Effector memory CD8-positive, alpha-beta T cell (primary cell): ENCODE results near the gene RPS6KA2.

Experiments used
- ATAC-seq: fragments of 150-1000 bp; cut with Tn5 transposase; replicated peaks from 2 replicates; pipeline ENCODE4 v1.10.0; 2021; ENCODE audit warnings: mild to moderate bottlenecking, moderate library complexity
- DNase-seq, 3 experiments: peaks; one replicate each; pipeline ENCODE4 v3.0.0; 2021
- H3K27ac Mint-ChIP-seq, 2 donors: one replicate each; pipeline ENCODE4 v1.8.0; 2022; ENCODE audit warnings: mild to moderate bottlenecking in 2 of 2, mixed read lengths in 2 of 2, moderate library complexity in 2 of 2
- H3K27me3 Mint-ChIP-seq, 2 donors: one replicate each; pipeline ENCODE4 v1.8.0; 2022; ENCODE audit warnings: mixed read lengths in 2 of 2
- H3K36me3 Mint-ChIP-seq: one replicate; pipeline ENCODE4 v1.8.0; 2022; ENCODE audit warnings: mild to moderate bottlenecking, moderate library complexity, mixed read lengths; ENCODE audit not compliant: insufficient read depth
- H3K4me1 Mint-ChIP-seq, 2 donors: one replicate each; pipeline ENCODE4 v1.8.0; 2022; ENCODE audit warnings: low read depth in 2 of 2, mixed read lengths in 2 of 2
- H3K4me3 Mint-ChIP-seq, 2 donors: one replicate each; pipeline ENCODE4 v1.8.0; 2022; ENCODE audit warnings: mild to moderate bottlenecking in 2 of 2, mixed read lengths in 2 of 2, moderate library complexity in 2 of 2
- H3K9me3 Mint-ChIP-seq, 2 donors: one replicate each; pipeline ENCODE4 v1.8.0; 2022; ENCODE audit warnings: mixed read lengths in 2 of 2

The RPS6KA2 gene

GRCh38 chr6:166613027-166613426 lies 14.0 kb downstream of the RPS6KA2 start:
- H3K36me3 Mint-ChIP-seq = no peaks in the 10 kb centered on the region
- H3K4me1 Mint-ChIP-seq = no peaks in the 10 kb centered on the region
- H3K27me3 Mint-ChIP-seq = peaks cover 0 to 9% of the 10 kb centered on the region in 2 donors
- H3K9me3 Mint-ChIP-seq = no peaks in the 10 kb centered on the region
- no peak overlapping the region for H3K4me3 Mint-ChIP-seq
- no peak overlapping the region for H3K27ac Mint-ChIP-seq
- DNase-seq (no peak), ATAC-seq (no peak)

- Mint-ChIP-seq H3K27me3 (peaks cover 0 to 9% of the 10 kb centered on the region in 2 donors), H3K9me3 (no peaks in the 10 kb centered on the region), H3K27ac (no peak overlapping the region), H3K4me1 (no peaks in the 10 kb centered on the region), H3K4me3 (no peak overlapping the region), H3K36me3 (no peaks in the 10 kb centered on the region)
- ATAC-seq = no peak
- no peak for DNase-seq
Observed at GRCh38 chr6:166612471-166612881, 14.6 kb downstream of the RPS6KA2 start.

GRCh38 chr6:166611631-166612030 lies 15.4 kb downstream of the RPS6KA2 start:
- ATAC-seq (no peak), DNase-seq (no peak)
- H3K4me3 Mint-ChIP-seq = no peak overlapping the region
- H3K27me3 Mint-ChIP-seq = peaks cover 0 to 9% of the 10 kb centered on the region in 2 donors
- no peaks in the 10 kb centered on the region for H3K9me3 Mint-ChIP-seq
- no peak overlapping the region for H3K27ac Mint-ChIP-seq
- H3K36me3 Mint-ChIP-seq = no peaks in the 10 kb centered on the region
- H3K4me1 Mint-ChIP-seq = no peaks in the 10 kb centered on the region

- Mint-ChIP-seq H3K9me3 (no peaks in the 10 kb centered on the region), H3K36me3 (no peaks in the 10 kb centered on the region), H3K4me1 (no peaks in the 10 kb centered on the region), H3K27me3 (peaks cover 0 to 12% of the 10 kb centered on the region in 2 donors), H3K27ac (no peak overlapping the region), H3K4me3 (no peak overlapping the region)
- no peak for ATAC-seq
- DNase-seq = no peak
Observed at GRCh38 chr6:166610069-166610468, 17.0 kb downstream of the RPS6KA2 start.

GRCh38 chr6:166608774-166609173 lies 18.3 kb downstream of the RPS6KA2 start:
- no peak overlapping the region for H3K4me3 Mint-ChIP-seq
- H3K36me3 Mint-ChIP-seq = no peaks in the 10 kb centered on the region
- DNase-seq (no peak), ATAC-seq (no peak)
- no peaks in the 10 kb centered on the region for H3K9me3 Mint-ChIP-seq
- peaks cover under 1 to 9% of the 10 kb centered on the region in 2 donors for H3K27me3 Mint-ChIP-seq
- no peak overlapping the region for H3K27ac Mint-ChIP-seq
- H3K4me1 Mint-ChIP-seq = no peaks in the 10 kb centered on the region

- H3K9me3 Mint-ChIP-seq = no peaks in the 10 kb centered on the region
- peaks cover 21 to 28% of the 10 kb centered on the region in 2 donors for H3K27me3 Mint-ChIP-seq
- no peaks in the 10 kb centered on the region for H3K4me1 Mint-ChIP-seq
- no peak overlapping the region for H3K27ac Mint-ChIP-seq
- DNase-seq = no peak
- ATAC-seq = no peak
- no peak overlapping the region for H3K4me3 Mint-ChIP-seq
- H3K36me3 Mint-ChIP-seq = no peaks in the 10 kb centered on the region
Observed at GRCh38 chr6:166605752-166606151, 21.3 kb downstream of the RPS6KA2 start.

GRCh38 chr6:166604911-166605310 lies 22.1 kb downstream of the RPS6KA2 start:
- H3K4me1 Mint-ChIP-seq = no peaks in the 10 kb centered on the region
- no peaks in the 10 kb centered on the region for H3K36me3 Mint-ChIP-seq
- H3K4me3 Mint-ChIP-seq = no peak overlapping the region
- DNase-seq (no peak), ATAC-seq (no peak)
- H3K27me3 Mint-ChIP-seq = peaks cover 21 to 32% of the 10 kb centered on the region in 2 donors
- no peaks in the 10 kb centered on the region for H3K9me3 Mint-ChIP-seq
- H3K27ac Mint-ChIP-seq = no peak overlapping the region

- Mint-ChIP-seq H3K4me1 (no peaks in the 10 kb centered on the region), H3K36me3 (no peaks in the 10 kb centered on the region), H3K27ac (no peak overlapping the region), H3K4me3 (no peak overlapping the region), H3K9me3 (no peaks in the 10 kb centered on the region), H3K27me3 (peaks cover 21 to 36% of the 10 kb centered on the region in 2 donors)
- no peak for DNase-seq
- no peak for ATAC-seq
Observed at GRCh38 chr6:166604328-166604727, 22.7 kb downstream of the RPS6KA2 start.

- Mint-ChIP-seq H3K27me3 (peaks cover 21 to 36% of the 10 kb centered on the region in 2 donors), H3K9me3 (no peaks in the 10 kb centered on the region), H3K27ac (no peak overlapping the region), H3K4me1 (no peaks in the 10 kb centered on the region), H3K36me3 (no peaks in the 10 kb centered on the region), H3K4me3 (no peak overlapping the region)
- DNase-seq (no peak), ATAC-seq (no peak)
Observed at GRCh38 chr6:166603043-166603690, 23.9 kb downstream of the RPS6KA2 start.

- Mint-ChIP-seq H3K27me3 (peaks cover 21 to 40% of the 10 kb centered on the region in 2 donors), H3K4me3 (no peak overlapping the region), H3K27ac (no peak overlapping the region), H3K36me3 (no peaks in the 10 kb centered on the region), H3K4me1 (no peaks in the 10 kb centered on the region), H3K9me3 (no peaks in the 10 kb centered on the region)
- no peak for DNase-seq
- no peak for ATAC-seq
Observed at GRCh38 chr6:166601956-166602355, 25.1 kb downstream of the RPS6KA2 start.

GRCh38 chr6:166600931-166601330 lies 26.1 kb downstream of the RPS6KA2 start:
- no peaks in the 10 kb centered on the region for H3K4me1 Mint-ChIP-seq
- DNase-seq (no peak), ATAC-seq (no peak)
- H3K27ac Mint-ChIP-seq = no peak overlapping the region
- no peaks in the 10 kb centered on the region for H3K36me3 Mint-ChIP-seq
- H3K27me3 Mint-ChIP-seq = peaks cover 21 to 44% of the 10 kb centered on the region in 2 donors
- H3K9me3 Mint-ChIP-seq = no peaks in the 10 kb centered on the region
- no peak overlapping the region for H3K4me3 Mint-ChIP-seq

- Mint-ChIP-seq H3K4me1 (no peaks in the 10 kb centered on the region), H3K27ac (no peak overlapping the region), H3K27me3 (peaks cover 21 to 35% of the 10 kb centered on the region in 2 donors), H3K4me3 (no peak overlapping the region), H3K9me3 (no peaks in the 10 kb centered on the region), H3K36me3 (no peaks in the 10 kb centered on the region)
- DNase-seq (no peak), ATAC-seq (no peak)
Observed at GRCh38 chr6:166599205-166599604, 27.8 kb downstream of the RPS6KA2 start.

- no peak overlapping the region for H3K27ac Mint-ChIP-seq
- no peak overlapping the region for H3K4me3 Mint-ChIP-seq
- H3K9me3 Mint-ChIP-seq = no peaks in the 10 kb centered on the region
- peaks cover 19 to 33% of the 10 kb centered on the region in 2 donors for H3K27me3 Mint-ChIP-seq
- H3K4me1 Mint-ChIP-seq = no peaks in the 10 kb centered on the region
- H3K36me3 Mint-ChIP-seq = no peaks in the 10 kb centered on the region
- DNase-seq = no peak
- no peak for ATAC-seq
Observed at GRCh38 chr6:166598441-166599138, 28.5 kb downstream of the RPS6KA2 start.

GRCh38 chr6:166597711-166598440 lies 29.2 kb downstream of the RPS6KA2 start:
- H3K4me3 Mint-ChIP-seq = no peak overlapping the region
- H3K27me3 Mint-ChIP-seq = peaks cover 12 to 27% of the 10 kb centered on the region in 2 donors
- DNase-seq (no peak), ATAC-seq (no peak)
- H3K9me3 Mint-ChIP-seq = no peaks in the 10 kb centered on the region
- no peaks in the 10 kb centered on the region for H3K4me1 Mint-ChIP-seq
- H3K27ac Mint-ChIP-seq = no peak overlapping the region
- no peaks in the 10 kb centered on the region for H3K36me3 Mint-ChIP-seq
